Caki2 (cell line): ENCODE measurements around the gene GLI3. TPM values are rescaled to one million over a fixed set of nuclear protein-coding genes. Genes with fewer than 3 reads are reported as not detected.

ENCODE experiments used
- DNase-seq: peaks from one replicate; pipeline ENCODE4 v3.0.0-alpha.2; 2015; ENCODE audit warnings: low read depth
- in situ Hi-C: cut with HindIII; loops from 2 replicates; pipeline ENCODE4 v1.10.0; 2016; ENCODE audit warnings: low sequenced_read_pairs, low pct_unique_long_range_greater_than_20kb, mixed read lengths
- total RNA-seq: library from RNA; depleted of rRNA; stranded (reverse); fragments of >200 nt; shearing (Covaris generic); gene quantifications from 2 replicates; pipeline ENCODE4 v1.2.3, GENCODE V29; 2014; ENCODE audit warnings: low replicate concordance

The GLI3 gene
- total RNA-seq, 1 experiment from 2014 or later = 1.8 TPM

DNA sequence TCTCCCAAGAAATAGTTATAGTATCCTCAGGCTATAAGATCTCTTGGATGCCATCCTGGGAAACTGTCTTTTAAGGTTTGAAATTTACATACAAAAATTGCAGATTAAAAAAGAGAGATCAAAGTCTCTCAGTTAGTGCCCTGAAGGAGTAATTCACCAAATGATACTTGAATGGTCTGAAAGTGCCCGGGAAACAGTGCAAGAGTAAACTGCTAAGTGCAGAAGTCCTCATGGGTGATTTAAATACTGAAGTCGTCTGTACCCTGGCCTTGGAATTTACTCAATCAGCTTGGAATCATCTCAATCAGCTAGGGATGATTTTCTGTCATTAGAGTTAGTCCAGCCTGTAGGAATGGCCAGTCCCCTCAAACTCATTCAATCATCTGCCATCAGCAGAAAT lies 155.3 kb downstream of the GLI3 start:
- DNase-seq = no peak
- in situ Hi-C loops = no loop called here

- in situ Hi-C loops = no loop called here
- DNase-seq = peak; percentile 89
Observed at GRCh38 chr7:42080841-42081586, 156.0 kb downstream of the GLI3 start.

GRCh38 chr7:42077271-42078135 lies 159.5 kb downstream of the GLI3 start:
- in situ Hi-C loops = no loop called here
- DNase-seq = no peak

GRCh38 chr7:42076870-42077269 lies 160.1 kb downstream of the GLI3 start:
- DNase-seq = no peak
- in situ Hi-C loops = no loop called here

DNA sequence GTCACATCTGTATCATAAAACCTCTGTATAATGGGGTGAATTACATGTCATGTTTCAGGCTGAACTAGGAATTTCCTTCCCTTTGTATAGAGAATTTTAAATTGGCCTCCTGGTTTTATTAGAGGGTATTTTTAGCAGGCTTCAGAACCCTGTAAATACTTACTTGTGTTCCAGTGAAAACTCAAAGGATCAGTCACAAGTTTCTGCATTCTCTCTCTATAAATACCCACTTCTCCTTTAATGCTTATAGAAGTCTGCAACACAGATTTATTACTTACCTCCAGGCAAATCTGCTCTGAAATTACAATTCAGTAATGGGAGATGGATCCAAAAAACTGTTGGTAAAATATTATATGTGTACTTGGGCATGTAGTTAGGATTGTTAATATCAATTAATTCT lies 161.6 kb downstream of the GLI3 start:
- DNase-seq = no peak
- in situ Hi-C loops = no loop called here

GRCh38 chr7:42074076-42074475 lies 162.9 kb downstream of the GLI3 start:
- no peak for DNase-seq

GRCh38 chr7:42071372-42072261 lies 165.4 kb downstream of the GLI3 start:
- DNase-seq = no peak
- in situ Hi-C loops = no loop called here

More at GRCh38 chr7:42074076-42074475, 162.9 kb downstream of the GLI3 start:
- in situ Hi-C loops = no loop called here

GRCh38 chr7:42070068-42070467 lies 166.9 kb downstream of the GLI3 start:
- in situ Hi-C loops = no loop called here
- DNase-seq = peak; percentile 51

DNA sequence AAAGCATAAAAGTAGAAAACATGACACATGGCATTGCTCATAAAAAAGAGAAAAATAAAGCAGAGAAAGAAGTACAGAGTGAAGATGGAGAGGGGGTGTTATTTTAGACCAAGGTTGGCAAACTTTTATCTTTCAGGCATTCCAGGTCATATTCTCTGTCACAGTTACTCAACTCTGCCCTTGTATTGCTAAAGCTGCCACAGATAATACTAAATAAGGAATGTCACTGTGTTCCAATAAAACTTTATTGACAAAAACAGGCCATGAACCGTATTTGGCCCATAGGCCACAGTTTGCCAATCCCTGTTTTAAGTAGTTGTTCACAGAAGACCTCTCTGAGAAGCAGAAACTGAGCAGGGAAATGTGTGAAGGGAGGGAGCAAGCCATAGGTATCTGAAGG lies 167.4 kb downstream of the GLI3 start:
- no peak for DNase-seq
- in situ Hi-C loops = no loop called here

DNA sequence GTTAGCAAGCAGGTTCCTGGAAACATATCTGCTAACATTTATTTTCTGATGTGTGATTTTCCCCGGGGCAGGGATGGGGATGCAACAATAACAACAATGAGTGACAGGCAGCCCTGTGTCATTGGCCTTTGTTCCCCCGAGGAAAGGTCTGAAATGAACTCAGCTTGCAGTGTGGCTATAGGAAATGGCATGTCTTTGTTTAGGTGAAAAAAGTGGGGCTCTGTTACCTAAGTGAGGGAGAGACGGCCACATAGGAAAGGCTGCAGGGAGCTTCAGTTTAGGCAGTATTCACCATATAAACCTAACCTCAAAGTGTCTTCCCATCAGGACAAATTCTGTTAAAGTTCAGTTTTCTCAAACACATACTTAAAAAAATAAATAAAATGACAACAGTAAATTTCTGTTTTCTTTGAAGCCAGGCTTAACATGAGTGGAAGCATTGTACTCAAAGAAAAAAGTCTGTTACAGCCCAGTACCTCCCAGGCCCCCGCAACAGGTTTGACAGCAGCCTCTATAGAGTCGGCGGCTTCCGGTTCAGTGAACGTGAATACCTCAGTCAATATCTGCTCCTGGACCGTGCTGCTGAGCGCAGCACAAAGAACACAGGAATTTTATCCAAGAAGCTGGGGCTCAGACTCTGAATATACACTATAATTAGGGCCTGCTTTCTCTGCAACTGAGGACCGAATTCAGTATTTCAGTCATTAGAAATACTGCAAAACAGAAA lies 168.3 kb downstream of the GLI3 start:
- DNase-seq = no peak
- in situ Hi-C loops = no loop called here

GRCh38 chr7:42065942-42066341 lies 171.1 kb downstream of the GLI3 start:
- peak; percentile 62 for DNase-seq
- in situ Hi-C loops = no loop called here

DNA sequence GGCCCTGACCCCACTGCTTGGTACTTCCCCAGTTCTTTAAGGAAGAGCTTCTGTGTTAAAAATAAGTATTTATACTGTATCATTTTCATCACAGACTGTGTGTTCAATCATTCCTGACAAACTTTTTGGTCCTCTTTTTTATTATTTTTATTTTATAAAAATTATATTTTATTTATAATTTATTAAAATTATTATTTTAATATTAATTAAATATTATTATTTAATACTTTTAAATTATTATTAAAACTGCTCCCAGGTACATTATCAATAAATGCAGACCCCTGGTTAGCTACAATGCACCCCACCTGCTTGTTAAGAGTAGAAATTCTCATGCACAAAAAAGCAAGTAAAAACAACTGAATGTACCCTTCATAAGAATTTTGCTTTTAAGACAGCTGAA lies 172.0 kb downstream of the GLI3 start:
- in situ Hi-C loops = no loop called here
- DNase-seq = no peak

DNA sequence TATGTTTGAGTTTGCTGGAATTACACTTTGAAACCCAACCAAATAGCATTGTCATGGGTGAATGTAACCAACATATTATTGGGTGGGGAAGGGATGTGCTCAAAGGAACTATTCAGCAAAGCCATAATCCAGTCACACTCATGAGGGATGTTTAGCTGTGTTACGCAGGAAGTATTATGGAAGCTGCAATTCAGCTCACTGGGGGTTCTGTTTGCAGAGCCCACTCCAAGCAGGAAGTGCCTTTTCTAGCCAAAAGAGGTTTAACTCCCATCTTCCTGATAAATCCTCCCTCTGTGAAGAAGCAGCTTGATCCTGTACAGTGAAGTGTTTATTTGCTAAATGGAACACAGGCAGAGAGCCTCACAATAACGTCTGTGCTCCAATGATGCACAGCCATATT lies 172.5 kb downstream of the GLI3 start:
- DNase-seq = no peak
- in situ Hi-C loops = no loop called here

GRCh38 chr7:42059275-42059674 lies 177.7 kb downstream of the GLI3 start:
- no peak for DNase-seq
- in situ Hi-C loops = no loop called here

DNA sequence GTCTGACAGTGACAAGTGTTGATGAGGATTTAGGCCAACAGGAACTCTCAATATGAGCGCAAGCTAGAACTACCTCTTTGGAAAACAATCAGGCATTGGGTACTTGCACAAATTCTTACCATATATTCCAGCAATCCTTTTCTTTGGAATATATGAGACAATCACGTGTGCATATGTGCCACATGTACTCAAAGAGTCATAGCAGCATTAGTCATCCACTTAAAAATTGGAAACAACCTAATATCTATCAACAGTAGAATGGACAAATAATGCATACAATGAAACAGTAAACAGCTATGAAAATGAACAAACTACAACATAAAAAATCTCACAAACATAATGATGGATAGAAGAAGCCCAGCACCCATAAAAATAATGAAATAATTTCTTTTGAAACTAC lies 179.7 kb downstream of the GLI3 start:
- in situ Hi-C loops = no loop called here
- DNase-seq = no peak

GRCh38 chr7:42055171-42055570 lies 181.8 kb downstream of the GLI3 start:
- in situ Hi-C loops = no loop called here

GRCh38 chr7:42053834-42054233 lies 183.2 kb downstream of the GLI3 start:
- in situ Hi-C loops = no loop called here
- no peak for DNase-seq

More at GRCh38 chr7:42055171-42055570, 181.8 kb downstream of the GLI3 start:
- no peak for DNase-seq

GRCh38 chr7:42049761-42050160 lies 187.2 kb downstream of the GLI3 start:
- no peak for DNase-seq
- in situ Hi-C loops = no loop called here
